ENCODE data around the gene CSHL1. TPM values are rescaled to one million over a fixed set of nuclear protein-coding genes. Genes with fewer than 3 reads are reported as not detected.
"Not testable (repeated sequence)": the region's sequence is repeated elsewhere in the genome, so short reads cannot be mapped to it uniquely, and the experiment has no call there.

Gene CSHL1
- total and polyA plus RNA-seq, 2 donors (not counting 1 experiment from before 2014, with no cell fraction given), result not detected

GRCh38 chr17:63896524-63897354 is 14.3 kb downstream of the CSHL1 start, which contains the start of gene CSH1:
Gene CSH1, minus strand, starts transcription at chr17:63896574. Its CDS starts 63 bp downstream, at chr17:63896511.
- H3K4me3 ChIP-seq (replicated peaks in 1 of 4; ENCODE audit: control extremely low read depth in 1 of 4, insufficient read depth in 1 of 4, low read depth in 3 of 4, low read length in 4 of 4); H4K20me1 ChIP-seq (ENCODE audit: control insufficient read depth, extremely low read depth, insufficient read depth, low read length); H3K27ac ChIP-seq (ENCODE audit: insufficient read depth, low read length); H3K79me2 ChIP-seq (ENCODE audit: control insufficient read depth, insufficient read depth, low read length); H3K9ac ChIP-seq (ENCODE audit: insufficient read depth, low read length); DNase-seq (ENCODE audit: low read depth in 2 of 2); H3K27me3 ChIP-seq (ENCODE audit: control insufficient read depth, insufficient read depth, low read length); H3K4me1 ChIP-seq (ENCODE audit: control insufficient read depth, extremely low read depth, insufficient read depth, low read length); H3K36me3 ChIP-seq (ENCODE audit: control insufficient read depth, insufficient read depth, low read length); H2AFZ ChIP-seq (ENCODE audit: low read length); H3K9me3 ChIP-seq (ENCODE audit: control insufficient read depth, insufficient read depth, low read depth, low read length); H3K4me2 ChIP-seq (ENCODE audit: extremely low read depth, insufficient read depth, low read length): not testable (repeated sequence)

GRCh38 chr17:63894821-63895220 is 16.2 kb downstream of the CSHL1 start:
- not testable (repeated sequence) for H3K79me2 ChIP-seq (ENCODE audit: control insufficient read depth, insufficient read depth, low read length); H3K9ac ChIP-seq (ENCODE audit: insufficient read depth, low read length); H3K27ac ChIP-seq (ENCODE audit: insufficient read depth, low read length); H2AFZ ChIP-seq (ENCODE audit: low read length); H3K4me3 ChIP-seq (replicated peaks in 1 of 4; ENCODE audit: control extremely low read depth in 1 of 4, insufficient read depth in 1 of 4, low read depth in 3 of 4, low read length in 4 of 4); H4K20me1 ChIP-seq (ENCODE audit: control insufficient read depth, extremely low read depth, insufficient read depth, low read length); H3K36me3 ChIP-seq (ENCODE audit: control insufficient read depth, insufficient read depth, low read length); H3K9me3 ChIP-seq (ENCODE audit: control insufficient read depth, insufficient read depth, low read depth, low read length); H3K4me1 ChIP-seq (ENCODE audit: control insufficient read depth, extremely low read depth, insufficient read depth, low read length); DNase-seq (ENCODE audit: low read depth in 2 of 2); H3K27me3 ChIP-seq (ENCODE audit: control insufficient read depth, insufficient read depth, low read length); H3K4me2 ChIP-seq (ENCODE audit: extremely low read depth, insufficient read depth, low read length)

DNA sequence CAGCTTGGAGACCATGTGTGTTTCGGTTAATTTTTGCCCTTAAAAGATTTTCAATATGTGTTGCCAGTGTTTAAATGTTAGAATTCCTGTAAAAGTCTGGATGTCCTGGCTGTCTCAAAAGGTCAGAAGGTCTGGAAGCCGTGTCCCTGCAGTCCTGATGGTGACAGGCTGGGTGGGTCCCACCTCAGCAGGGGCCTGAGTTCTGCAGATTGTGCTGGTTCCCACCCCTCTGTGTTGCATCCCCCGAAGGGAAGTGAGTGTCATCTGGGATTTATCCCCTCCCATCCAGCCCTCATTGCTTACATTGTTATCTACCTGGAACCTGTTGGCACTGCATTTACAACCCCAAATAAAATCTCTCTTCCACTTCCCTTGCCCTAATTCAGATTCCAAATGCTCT is 17.0 kb downstream of the CSHL1 start:
- H3K27me3 ChIP-seq (ENCODE audit: control insufficient read depth, insufficient read depth, low read length); H3K9me3 ChIP-seq (ENCODE audit: control insufficient read depth, insufficient read depth, low read depth, low read length); H3K27ac ChIP-seq (ENCODE audit: insufficient read depth, low read length); H3K79me2 ChIP-seq (ENCODE audit: control insufficient read depth, insufficient read depth, low read length); DNase-seq (ENCODE audit: low read depth in 2 of 2); H4K20me1 ChIP-seq (ENCODE audit: control insufficient read depth, extremely low read depth, insufficient read depth, low read length); H3K36me3 ChIP-seq (ENCODE audit: control insufficient read depth, insufficient read depth, low read length); H3K4me3 ChIP-seq (replicated peaks in 1 of 4; ENCODE audit: control extremely low read depth in 1 of 4, insufficient read depth in 1 of 4, low read depth in 3 of 4, low read length in 4 of 4); H3K4me2 ChIP-seq (ENCODE audit: extremely low read depth, insufficient read depth, low read length); H3K9ac ChIP-seq (ENCODE audit: insufficient read depth, low read length); H2AFZ ChIP-seq (ENCODE audit: low read length); H3K4me1 ChIP-seq (ENCODE audit: control insufficient read depth, extremely low read depth, insufficient read depth, low read length): not testable (repeated sequence)

DNA sequence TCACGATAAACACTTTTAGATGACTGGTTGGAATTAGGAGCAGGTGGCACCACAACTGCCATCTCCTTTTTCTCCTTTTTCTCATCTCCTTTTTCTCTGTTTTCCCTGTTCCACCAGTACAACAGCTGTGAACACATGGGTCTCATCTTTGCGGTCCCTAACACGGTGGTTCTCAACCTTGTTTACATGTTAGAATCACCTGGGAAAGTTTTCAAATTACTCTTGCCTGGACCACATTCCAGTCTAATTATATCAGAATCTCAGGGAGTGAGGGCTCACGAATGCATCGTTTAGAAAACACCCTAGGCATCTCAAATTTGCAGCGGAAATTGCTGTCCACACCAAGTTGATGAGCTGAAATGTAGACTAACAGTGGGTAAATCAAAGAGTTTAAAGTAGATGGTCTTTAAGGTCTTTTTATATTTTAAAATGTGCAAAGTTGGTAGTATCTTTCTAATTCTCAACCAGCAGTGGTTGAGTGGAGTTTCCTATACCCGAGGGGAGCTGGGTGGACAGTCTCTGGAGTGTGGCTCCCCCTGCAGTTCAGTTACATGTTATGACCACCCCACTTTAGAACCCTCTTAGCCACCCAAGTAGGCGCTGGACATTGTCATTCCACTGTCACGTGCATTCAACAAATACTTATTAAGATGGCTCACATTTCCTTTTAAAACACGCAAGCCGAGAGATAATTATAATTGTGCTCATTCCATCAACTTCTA is 18.6 kb downstream of the CSHL1 start:
- not testable (repeated sequence) for H3K27me3 ChIP-seq (ENCODE audit: control insufficient read depth, insufficient read depth, low read length); H3K9me3 ChIP-seq (ENCODE audit: control insufficient read depth, insufficient read depth, low read depth, low read length); H3K79me2 ChIP-seq (ENCODE audit: control insufficient read depth, insufficient read depth, low read length); H3K4me2 ChIP-seq (ENCODE audit: extremely low read depth, insufficient read depth, low read length); H4K20me1 ChIP-seq (ENCODE audit: control insufficient read depth, extremely low read depth, insufficient read depth, low read length); H3K4me1 ChIP-seq (ENCODE audit: control insufficient read depth, extremely low read depth, insufficient read depth, low read length); H2AFZ ChIP-seq (ENCODE audit: low read length); H3K27ac ChIP-seq (ENCODE audit: insufficient read depth, low read length); H3K36me3 ChIP-seq (ENCODE audit: control insufficient read depth, insufficient read depth, low read length); DNase-seq (ENCODE audit: low read depth in 2 of 2); H3K4me3 ChIP-seq (replicated peaks in 1 of 4; ENCODE audit: control extremely low read depth in 1 of 4, insufficient read depth in 1 of 4, low read depth in 3 of 4, low read length in 4 of 4); H3K9ac ChIP-seq (ENCODE audit: insufficient read depth, low read length)
- peak in 1 of 2 donors; percentile 13 for TF ChIP-seq CTCF (conservative IDR thresholded peaks at IDR 0.05 in 1 of 2, IDR thresholded peaks at IDR 0.05 in 1 of 2; ENCODE audit: low read depth in 1 of 2, low read length in 2 of 2)
